H9 (cell line): ENCODE measurements around the gene ZNF628. TPM values are rescaled to one million over a fixed set of nuclear protein-coding genes. Genes with fewer than 3 reads are reported as not detected.

ENCODE experiments used
- DNase-seq: peaks from one replicate; pipeline ENCODE4 v3.0.0-alpha.2; 2017
- H2AFZ ChIP-seq: one replicate; pipeline ENCODE4 v1.6.1; 2013; ENCODE audit warnings: mild to moderate bottlenecking, low read length, control low read depth, moderate library complexity
- H2AK5ac ChIP-seq: 2 replicates; pipeline ENCODE4 v1.6.1; 2013; ENCODE audit warnings: low read length, control low read depth, mixed read lengths; ENCODE audit not compliant: insufficient read length
- H2BK120ac ChIP-seq: one replicate; pipeline ENCODE4 v1.6.1; 2013; ENCODE audit warnings: low read depth, mild to moderate bottlenecking, low read length, control low read depth, inconsistent platforms; ENCODE audit not compliant: poor library complexity, severe bottlenecking
- H2BK12ac ChIP-seq: 2 replicates; pipeline ENCODE4 v1.6.1; 2013; ENCODE audit warnings: low read length, control low read depth, mixed read lengths, low read depth; ENCODE audit not compliant: insufficient read length
- H2BK15ac ChIP-seq: 2 replicates; pipeline ENCODE4 v1.6.1; 2013; ENCODE audit warnings: low read depth, low read length, control low read depth
- H2BK20ac ChIP-seq: one replicate; pipeline ENCODE4 v1.6.1; 2013; ENCODE audit warnings: low read depth, mild to moderate bottlenecking, low read length, control low read depth, inconsistent platforms; ENCODE audit not compliant: poor library complexity, severe bottlenecking
- H2BK5ac ChIP-seq: 2 replicates; pipeline ENCODE4 v1.6.1; 2013; ENCODE audit warnings: low read length, control low read depth, mixed read lengths; ENCODE audit not compliant: insufficient read length
- H3K14ac ChIP-seq: 2 replicates; pipeline ENCODE4 v1.6.1; 2013; ENCODE audit warnings: low read length, control low read depth; ENCODE audit not compliant: insufficient read depth
- H3K18ac ChIP-seq: 2 replicates; pipeline ENCODE4 v1.6.1; 2013; ENCODE audit warnings: low read depth, mild to moderate bottlenecking, mixed read lengths, low read length, control low read depth; ENCODE audit not compliant: insufficient read length
- H3K23ac ChIP-seq: 2 replicates; pipeline ENCODE4 v1.6.1; 2013; ENCODE audit warnings: low read length, control low read depth, mixed read lengths, low read depth; ENCODE audit not compliant: insufficient read length
- H3K23me2 ChIP-seq: 2 replicates; pipeline ENCODE4 v1.6.1; 2013; ENCODE audit warnings: low read depth, mild to moderate bottlenecking, mixed read lengths, low read length, control low read depth; ENCODE audit not compliant: insufficient read length, poor library complexity, severe bottlenecking
- H3K27ac ChIP-seq: 2 replicates; pipeline ENCODE4 v1.5.1; 2013; ENCODE audit warnings: low read length, control low read depth, mixed read lengths, low read depth; ENCODE audit not compliant: insufficient read length
- H3K27me3 ChIP-seq: 2 replicates; pipeline ENCODE4 v1.6.1; 2013; ENCODE audit warnings: low read length, control low read depth, inconsistent platforms; ENCODE audit not compliant: insufficient read depth
- H3K4ac ChIP-seq: 2 replicates; pipeline ENCODE4 v1.6.1; 2013; ENCODE audit warnings: low read depth, mild to moderate bottlenecking, control low read depth, inconsistent platforms, low read length, moderate library complexity
- H3K4me1 ChIP-seq: 2 replicates; pipeline ENCODE4 v1.6.1; 2013; ENCODE audit warnings: low read length, control low read depth, inconsistent platforms; ENCODE audit not compliant: insufficient read depth
- H3K4me2 ChIP-seq: 2 replicates; pipeline ENCODE4 v1.6.1; 2013; ENCODE audit warnings: low read length, control low read depth, mixed read lengths; ENCODE audit not compliant: insufficient read length, insufficient read depth
- H3K56ac ChIP-seq: 2 replicates; pipeline ENCODE4 v1.6.1; 2013; ENCODE audit warnings: low read depth, mild to moderate bottlenecking, mixed read lengths, low read length, control low read depth; ENCODE audit not compliant: insufficient read length
- H3K79me1 ChIP-seq: 2 replicates; pipeline ENCODE4 v1.6.1; 2013; ENCODE audit warnings: low read depth, mild to moderate bottlenecking, moderate library complexity, low read length, control low read depth, inconsistent platforms; ENCODE audit not compliant: insufficient read depth, poor library complexity, severe bottlenecking
- H3K79me2 ChIP-seq: 2 replicates; pipeline ENCODE4 v1.6.1; 2013; ENCODE audit warnings: low read length, control low read depth, inconsistent platforms; ENCODE audit not compliant: insufficient read depth
- H3K9ac ChIP-seq: 2 replicates; pipeline ENCODE4 v1.6.1; 2013; ENCODE audit warnings: low read length, control low read depth, mixed read lengths; ENCODE audit not compliant: insufficient read length; ENCODE audit errors: extremely low read depth
- H3K9me3 ChIP-seq: one replicate; pipeline ENCODE4 v1.6.1; 2013; ENCODE audit warnings: low read depth, low read length, inconsistent platforms; ENCODE audit not compliant: control insufficient read depth
- H3T11ph ChIP-seq: one replicate; pipeline ENCODE4 v1.6.1; 2013; ENCODE audit warnings: mild to moderate bottlenecking, low read length, control low read depth, inconsistent platforms
- H4K20me1 ChIP-seq: one replicate; pipeline ENCODE4 v1.6.1; 2013; ENCODE audit not compliant: control insufficient read depth, insufficient read length, insufficient read depth
- H4K5ac ChIP-seq: 2 replicates; pipeline ENCODE4 v1.6.1; 2013; ENCODE audit warnings: low read depth, mild to moderate bottlenecking, mixed read lengths, low read length, control low read depth; ENCODE audit not compliant: insufficient read length
- H4K8ac ChIP-seq: replicated peaks from 2 replicates; pipeline ENCODE4 v1.6.1; 2013; ENCODE audit warnings: low read length, control low read depth, mixed read lengths, low read depth; ENCODE audit not compliant: insufficient read length
- H4K91ac ChIP-seq: 2 replicates; pipeline ENCODE4 v1.6.1; 2013; ENCODE audit warnings: low read depth, mild to moderate bottlenecking, moderate library complexity, mixed read lengths, low read length, control low read depth; ENCODE audit not compliant: insufficient read length
- H3K27ac Mint-ChIP-seq, 3 experiments: 2 replicates in 2 of 3; 3 replicates in 1 of 3; pipeline ENCODE4 v1.8.0; 2020 to 2021; ENCODE audit warnings: mixed read lengths in 3 of 3, mild to moderate bottlenecking in 1 of 3, moderate library complexity in 1 of 3
- H3K27me3 Mint-ChIP-seq: 2 replicates; pipeline ENCODE4 v1.8.0; 2021; ENCODE audit warnings: low read depth, mild to moderate bottlenecking, moderate library complexity, mixed read lengths
- H3K36me3 Mint-ChIP-seq, 3 experiments: 2 replicates in 2 of 3; 3 replicates in 1 of 3; pipeline ENCODE4 v1.8.0; 2020 to 2021; ENCODE audit warnings: low read depth in 3 of 3, mixed read lengths in 3 of 3; ENCODE audit not compliant: insufficient read depth in 1 of 3
- H3K4me1 Mint-ChIP-seq, 2 experiments: 2 replicates each; pipeline ENCODE4 v1.8.0; 2020; ENCODE audit warnings: mixed read lengths in 2 of 2
- H3K4me3 Mint-ChIP-seq, 2 experiments: 2 replicates in 1 of 2; 3 replicates in 1 of 2; pipeline ENCODE4 v1.8.0; 2020 to 2021; ENCODE audit warnings: mild to moderate bottlenecking in 2 of 2, mixed read lengths in 2 of 2, moderate library complexity in 1 of 2
- H3K9me3 Mint-ChIP-seq, 2 experiments: 2 replicates in 1 of 2; 3 replicates in 1 of 2; pipeline ENCODE4 v1.8.0; 2020; ENCODE audit warnings: mild to moderate bottlenecking in 2 of 2, mixed read lengths in 2 of 2, moderate library complexity in 1 of 2
- CTCF ChIP-seq: fragments of 200-600 bp; sonication (generic); conservative IDR thresholded peaks from 3 replicates; pipeline ENCODE4 v1.8.0; 2021; ENCODE audit warnings: antibody characterized with exemption, mild to moderate bottlenecking
- WGBS: extraction: QIAGEN DNeasy Blood & Tissue Kit; methylation state at CpG from one replicate; pipeline ENCODE4 v1.1.7; 2013; ENCODE audit warnings: missing lambda C conversion rate, low lambda C conversion rate, mixed read lengths; ENCODE audit not compliant: insufficient read length; ENCODE audit errors: extremely low coverage; 5-methylcytosine and 5-hydroxymethylcytosine counted together
- total RNA-seq: library from RNA; stranded (reverse); gene quantifications from 2 replicates; pipeline ENCODE4 v1.2.1, GENCODE V29; 2021

ZNF628 gene
- total RNA-seq, 1 experiment from 2014 or later: 16.6 TPM

DNA sequence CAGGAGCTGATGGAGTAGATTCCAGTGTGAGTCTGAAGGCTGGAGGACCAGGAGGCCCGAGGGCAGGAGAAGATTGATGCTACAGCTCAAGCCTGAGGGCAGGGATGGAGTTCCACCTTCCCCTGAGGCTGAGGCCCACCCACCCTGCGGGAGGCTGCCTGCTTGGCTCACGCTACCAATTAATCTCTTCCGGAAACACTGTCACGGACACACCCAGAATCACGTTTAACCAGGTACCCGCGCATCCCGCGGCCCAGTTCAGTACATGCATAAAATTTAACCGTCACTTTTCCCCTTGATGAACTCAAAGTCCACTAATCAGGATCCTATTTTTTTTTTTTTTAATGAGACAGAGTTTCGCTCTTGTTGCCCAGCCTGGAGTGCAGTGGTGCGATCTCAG, 5.2 kb upstream of the ZNF628 start:
- Histone ChIP-seq H3K23me2 (peaks cover 2% of the 10 kb centered on the region), H3K79me2 (no peaks in the 10 kb centered on the region), H4K5ac (no peak overlapping the region), H3K79me1 (no peaks in the 10 kb centered on the region), H2BK120ac (no peak overlapping the region), H2BK15ac (no peak overlapping the region), H3K23ac (no peak overlapping the region), H3K4me1 (no peaks in the 10 kb centered on the region; the same call in 1 of the 2 replicates), H2BK12ac (no peak overlapping the region), H3K9me3 (no peaks in the 10 kb centered on the region), H3K18ac (no peak overlapping the region), H4K20me1 (no peaks in the 10 kb centered on the region), H2AFZ (no peak overlapping the region), H2AK5ac (no peak overlapping the region), H2BK20ac (no peak overlapping the region), H3K27me3 (no peaks in the 10 kb centered on the region), H4K91ac (no peak overlapping the region), H3K9ac (no peak overlapping the region), H3K4ac (no peak overlapping the region), H3K4me2 (no peak overlapping the region), H4K8ac (no peak overlapping the region), H2BK5ac (no peak overlapping the region), H3K56ac (no peak overlapping the region), H3K27ac (no peak overlapping the region), H3T11ph (no peak overlapping the region), H3K14ac (no peak overlapping the region)
- no peak overlapping the region for H3K4me3 Mint-ChIP-seq
- no peak for TF ChIP-seq CTCF
- WGBS: no CpG with 5 or more reads among the region's 13 CpGs
- H3K27me3 Mint-ChIP-seq: peaks cover 5% of the 10 kb centered on the region
- peaks cover 21 to 38% of the 10 kb centered on the region in 2 experiments for H3K4me1 Mint-ChIP-seq
- no peaks in the 10 kb centered on the region; a peak in 1 of 5 replicates for H3K9me3 Mint-ChIP-seq
- H3K36me3 Mint-ChIP-seq: no peaks in the 10 kb centered on the region; a peak in 1 of 7 replicates
- H3K27ac Mint-ChIP-seq: no peak overlapping the region
- DNase-seq: no peak
